ENCODE measurements around the gene ADAMTS15.
"Not testable (repeated sequence)": the region's sequence is repeated elsewhere in the genome, so short reads cannot be mapped to it uniquely, and the experiment has no call there.

ADAMTS15 gene

GRCh38 chr11:130436171-130436570, 12.3 kb upstream of the ADAMTS15 start:
- no peak for DNase-seq

- no peak for DNase-seq
These were observed 10.6 kb upstream of the ADAMTS15 start for GRCh38 chr11:130437848-130438247.

GRCh38 chr11:130438401-130439159, 9.9 kb upstream of the ADAMTS15 start:
- not testable (repeated sequence) for DNase-seq

GRCh38 chr11:130439160-130439519, 9.3 kb upstream of the ADAMTS15 start:
- no peak for DNase-seq

GRCh38 chr11:130439876-130440275, 8.6 kb upstream of the ADAMTS15 start:
- DNase-seq = no peak

GRCh38 chr11:130441719-130442118, 6.7 kb upstream of the ADAMTS15 start:
- DNase-seq = no peak

GRCh38 chr11:130442737-130443136, 5.7 kb upstream of the ADAMTS15 start:
- DNase-seq = no peak

GRCh38 chr11:130445788-130446187, 2.7 kb upstream of the ADAMTS15 start:
- DNase-seq = no peak

- DNase-seq = no peak
These were observed 418 bp upstream of the ADAMTS15 start for GRCh38 chr11:130448039-130448415.

GRCh38 chr11:130449310-130449990, 1.0 kb downstream of the ADAMTS15 start:
- no peak for DNase-seq

GRCh38 chr11:130449996-130450769, 1.7 kb downstream of the ADAMTS15 start:
- DNase-seq = no peak

- no peak for DNase-seq
These were observed 3.0 kb downstream of the ADAMTS15 start for GRCh38 chr11:130451231-130452019.

- DNase-seq = no peak
These were observed 3.7 kb downstream of the ADAMTS15 start for GRCh38 chr11:130452176-130452575.

- no peak for DNase-seq
These were observed 4.5 kb downstream of the ADAMTS15 start for GRCh38 chr11:130452940-130453339.

- no peak for DNase-seq
These were observed 6.2 kb downstream of the ADAMTS15 start for GRCh38 chr11:130454491-130455252.

- no peak for DNase-seq
These were observed 7.2 kb downstream of the ADAMTS15 start for GRCh38 chr11:130455483-130456127.

- no peak for DNase-seq
These were observed 7.8 kb downstream of the ADAMTS15 start for GRCh38 chr11:130456286-130456685.

- DNase-seq = no peak
These were observed 9.4 kb downstream of the ADAMTS15 start for GRCh38 chr11:130457623-130458409.

- DNase-seq = no peak
These were observed 9.9 kb downstream of the ADAMTS15 start for GRCh38 chr11:130458410-130458729.

GRCh38 chr11:130459521-130459920, 11.1 kb downstream of the ADAMTS15 start:
- DNase-seq = no peak
